Astrocyte (in vitro differentiated cells and primary cell): ENCODE results near the gene RAET1G.

Experiments used
- CTCF ChIP-seq: IDR thresholded peaks from 2 replicates; pipeline ENCODE4 v1.5.1; 2011; ENCODE audit warnings: low read depth, mild to moderate bottlenecking, inconsistent platforms, low read length, moderate library complexity; ENCODE audit not compliant: insufficient read depth
- EZH2 ChIP-seq: IDR thresholded peaks from 2 replicates; pipeline ENCODE4 v1.6.1; 2012; ENCODE audit warnings: mild to moderate bottlenecking, low read length, inconsistent platforms; ENCODE audit not compliant: insufficient read depth

- TF ChIP-seq CTCF (no peak), EZH2 (no peak)
Observed at GRCh38 chr6:149960488-149960887, 37.6 kb upstream of the RAET1G start.
